ENCODE results near the gene SDC1.

DNA sequence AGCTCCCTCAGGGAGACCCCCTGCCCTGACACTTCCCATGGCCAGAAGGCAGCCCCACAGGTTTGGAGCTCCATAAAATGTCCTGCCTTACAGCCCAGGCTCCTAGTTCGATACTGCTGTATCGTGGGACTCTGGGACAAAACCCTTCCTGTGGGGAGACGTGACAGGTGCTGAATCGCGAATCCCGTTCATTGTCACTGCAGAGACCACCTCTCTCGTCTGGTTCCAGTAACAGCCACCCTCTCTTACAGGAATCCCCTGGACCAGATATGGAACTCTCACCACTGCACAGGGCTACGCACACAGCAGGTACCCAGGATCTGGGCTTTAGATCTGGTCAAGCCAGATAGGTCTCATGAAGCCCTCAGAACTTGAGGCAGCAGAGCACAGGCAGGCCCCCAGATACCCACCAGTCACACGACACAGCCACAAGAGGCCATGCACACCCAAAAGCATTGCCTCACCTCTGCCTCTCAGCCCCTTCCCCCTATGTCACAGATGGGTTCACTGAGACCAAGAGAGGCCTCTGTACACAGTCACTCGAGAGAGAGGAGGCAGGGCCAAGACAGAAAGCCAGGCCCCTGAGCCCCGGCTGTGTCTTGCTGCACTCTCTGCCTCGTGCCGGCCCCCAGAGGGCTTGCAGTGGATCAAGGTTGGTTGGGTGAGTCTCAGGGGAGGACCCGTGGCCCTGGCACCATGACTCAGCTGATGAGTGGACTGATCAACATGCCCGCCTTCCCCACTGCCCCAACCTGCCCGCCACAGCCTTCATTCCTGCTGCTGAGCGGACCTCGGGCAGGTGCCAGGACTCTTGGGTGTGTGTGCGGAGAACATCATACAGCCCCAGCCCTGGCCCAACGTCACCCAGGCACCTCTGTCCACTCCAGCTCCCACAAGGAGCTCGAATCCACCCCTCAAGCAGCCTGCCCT, 7.6 kb downstream of the SDC1 start:
- TF ChIP-seq, protein P1, sequence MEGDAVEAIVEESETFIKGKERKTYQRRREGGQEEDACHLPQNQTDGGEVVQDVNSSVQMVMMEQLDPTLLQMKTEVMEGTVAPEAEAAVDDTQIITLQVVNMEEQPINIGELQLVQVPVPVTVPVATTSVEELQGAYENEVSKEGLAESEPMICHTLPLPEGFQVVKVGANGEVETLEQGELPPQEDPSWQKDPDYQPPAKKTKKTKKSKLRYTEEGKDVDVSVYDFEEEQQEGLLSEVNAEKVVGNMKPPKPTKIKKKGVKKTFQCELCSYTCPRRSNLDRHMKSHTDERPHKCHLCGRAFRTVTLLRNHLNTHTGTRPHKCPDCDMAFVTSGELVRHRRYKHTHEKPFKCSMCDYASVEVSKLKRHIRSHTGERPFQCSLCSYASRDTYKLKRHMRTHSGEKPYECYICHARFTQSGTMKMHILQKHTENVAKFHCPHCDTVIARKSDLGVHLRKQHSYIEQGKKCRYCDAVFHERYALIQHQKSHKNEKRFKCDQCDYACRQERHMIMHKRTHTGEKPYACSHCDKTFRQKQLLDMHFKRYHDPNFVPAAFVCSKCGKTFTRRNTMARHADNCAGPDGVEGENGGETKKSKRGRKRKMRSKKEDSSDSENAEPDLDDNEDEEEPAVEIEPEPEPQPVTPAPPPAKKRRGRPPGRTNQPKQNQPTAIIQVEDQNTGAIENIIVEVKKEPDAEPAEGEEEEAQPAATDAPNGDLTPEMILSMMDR (IDR thresholded peaks at IDR 0.05) = no peak
- TF ChIP-seq POLR2A (IDR thresholded peaks at IDR 0.05) (no peak), EP300 (IDR thresholded peaks at IDR 0.05) (no peak)

Data from ovary (tissue), 3 donors.